A549 (cell line): ENCODE results near the gene USP46. TPM values are rescaled to one million over a fixed set of nuclear protein-coding genes. Genes with fewer than 3 reads are reported as not detected.

ENCODE experiments used
- polyA plus RNA-seq, 4 experiments: library from polyadenylated mRNA; depleted of rRNA in 3 of 4; stranded (reverse); fragments of >200 nt; fragmentation: RNase III in 1 of 4; extraction: RNeasy Plus Mini Kit Qiagen cat#74134 plus additional on column Dnase treatment in 1 of 4; gene quantifications; 2 replicates in 3 of 4; 3 replicates in 1 of 4; pipeline ENCODE4 v1.2.3, GENCODE V29; 2011 to 2017

Gene USP46
- polyA plus RNA-seq, 2 of the 4 experiments (the other 2 are of a cell fraction), result 5.6 to 15.9 TPM

Other genes starting within 250 kb of the USP46 start
- 0.59 and 0.60 TPM in 2 replicates for gene ERVMER34-1, start 92.1 kb upstream of the USP46 start, polyA plus RNA-seq (2011; rRNA removed)
- 0.41 to 0.52 TPM (median 0.47 TPM) in 3 replicates for gene ERVMER34-1, start 92.1 kb upstream of the USP46 start, polyA plus RNA-seq (2017; fragmentation: RNase III; extraction: RNeasy Plus Mini Kit Qiagen cat#74134 plus additional on column Dnase treatment)
- 0.05 TPM in 1 of 2 replicates, not detected in the other for gene RASL11B, start 203.0 kb upstream of the USP46 start, polyA plus RNA-seq (2011; rRNA removed)
- 0.04 to 0.12 TPM (median 0.07 TPM) in 3 replicates for gene RASL11B, start 203.0 kb upstream of the USP46 start, polyA plus RNA-seq (2017; fragmentation: RNase III; extraction: RNeasy Plus Mini Kit Qiagen cat#74134 plus additional on column Dnase treatment)